ENCODE measurements around the gene CC2D1B. TPM values are rescaled to one million over a fixed set of nuclear protein-coding genes. Genes with fewer than 3 reads are reported as not detected.

The CC2D1B gene
- total and polyA plus RNA-seq, 2 of the 4 experiments (the other 2 are of a cell fraction): 16.9 to 17.2 TPM

GRCh38 chr1:52365746-52366516 is at the start of gene CC2D1B (continued):
- TF ChIP-seq RFX5 (IDR thresholded peaks at IDR 0.05; ENCODE audit: low read depth, low read length): no peak
- no peak for TF ChIP-seq CHD1 (IDR thresholded peaks at IDR 0.05; ENCODE audit: low read depth, low read length)
- peak; percentile 84 for TF ChIP-seq MAZ (IDR thresholded peaks at IDR 0.05; ENCODE audit: borderline replicate concordance, low read depth, low read length)
- TF ChIP-seq FOS (IDR thresholded peaks at IDR 0.05; ENCODE audit: low read depth, low read length): no peak
- TF ChIP-seq NFE2L2 (IDR thresholded peaks at IDR 0.05; ENCODE audit: low read depth, low read length): no peak

GRCh38 chr1:52414942-52415341 is 48.9 kb upstream of the CC2D1B start:
- H2BK20ac ChIP-seq (ENCODE audit: low read depth, low read length): no peak overlapping the region
- no peak overlapping the region for H4K8ac ChIP-seq (ENCODE audit: low read depth in 2 of 2, low read length in 2 of 2)
- TF ChIP-seq RAD21 (IDR thresholded peaks at IDR 0.05; ENCODE audit: low read length) (no peak), POLR2A (IDR thresholded peaks at IDR 0.05; ENCODE audit: low read depth, low read length) (no peak), MXI1 (IDR thresholded peaks at IDR 0.05; ENCODE audit: borderline replicate concordance, low read depth, low read length) (no peak), MAFK (IDR thresholded peaks at IDR 0.05; ENCODE audit: low read depth, low read length) (no peak)
- no peak overlapping the region for H2AK5ac ChIP-seq (ENCODE audit: low read depth, low read length)
- H3K4me2 ChIP-seq (ENCODE audit: low read depth, low read length): no peak overlapping the region
- H3K56ac ChIP-seq (ENCODE audit: extremely low read depth, insufficient read depth, low read length): no peak overlapping the region
- POLR2A ChIA-PET (ENCODE audit: unreplicated experiment): interaction anchor here (0.6 kb wide), 1 partner anchor 83 kb away, joined by 3 read pairs; no protein-coding TSS in a partner anchor
- peaks cover 8 to 13% of the 10 kb centered on the region in 2 experiments; a peak in 2 of 4 replicates for H3K79me1 ChIP-seq (ENCODE audit: low read depth in 1 of 2, low read length in 2 of 2)
- no peak overlapping the region for H2BK15ac ChIP-seq (ENCODE audit: low read depth, low read length)
- H4K91ac ChIP-seq (ENCODE audit: insufficient read depth, low read depth, low read length): no peak overlapping the region
- no peaks in the 10 kb centered on the region for H3K9me1 ChIP-seq (ENCODE audit: insufficient read depth, low read length)
- H3K14ac ChIP-seq (replicated peaks; ENCODE audit: low read depth, low read length): no peak overlapping the region
- DNase-seq (no peak), ATAC-seq (ENCODE audit: low read depth) (no peak)
- no peak overlapping the region for H2AFZ ChIP-seq (replicated peaks; ENCODE audit: low read length, poor library complexity)
- H4K20me1 ChIP-seq (ENCODE audit: insufficient read depth, low read length): no peaks in the 10 kb centered on the region
- intact Hi-C loops (cut with micrococcal nuclease) (no loop called here), dilution Hi-C loops (cut with HindIII; ENCODE audit: low sequenced_read_pairs, unreplicated experiment) (no loop called here), in situ Hi-C loops (cut with MboI; ENCODE audit: low sequenced_read_pairs) (no loop called here)
- no peak overlapping the region for H4K5ac ChIP-seq (ENCODE audit: low read depth, low read length)
- H3K4me1 ChIP-seq (ENCODE audit: control insufficient read depth, insufficient read depth, low read length): no peaks in the 10 kb centered on the region
- no peak overlapping the region for H2AK9ac ChIP-seq (replicated peaks; ENCODE audit: low read depth, low read length, poor library complexity)
- no TSS peak for BruUV-seq (replicated peaks)
- no peak overlapping the region for H3K18ac ChIP-seq (ENCODE audit: low read depth, low read length)
- H3K27me3 ChIP-seq (ENCODE audit: control insufficient read depth, insufficient read depth, low read length): no peaks in the 10 kb centered on the region
- H3K9me3 ChIP-seq (ENCODE audit: control insufficient read depth, insufficient read depth, low read length): no peaks in the 10 kb centered on the region
- no peak overlapping the region for H2BK120ac ChIP-seq (ENCODE audit: low read depth, low read length)
- no peak overlapping the region for H3K4me3 ChIP-seq (ENCODE audit: insufficient read depth, low read depth, low read length)
- H3K4ac ChIP-seq (ENCODE audit: low read depth, low read length): no peak overlapping the region
- H3K23ac ChIP-seq (ENCODE audit: low read depth, low read length): no peak overlapping the region
- CTCF ChIA-PET: interaction anchor here (1.6 kb wide), 1 partner anchor 10 kb away, joined by 4 read pairs; no protein-coding TSS in a partner anchor
- H2BK5ac ChIP-seq (ENCODE audit: low read depth, low read length, poor library complexity, severe bottlenecking): no peak overlapping the region
- H3K27ac ChIP-seq (ENCODE audit: insufficient read depth, low read length): no peak overlapping the region
- peaks cover 52% of the 10 kb centered on the region for H3K36me3 ChIP-seq (ENCODE audit: control insufficient read depth, insufficient read depth, low read length)
- no peak overlapping the region for H3K9ac ChIP-seq (ENCODE audit: low read depth, low read length)

All from IMR-90 (cell line).